SK-N-SH (cell line): ENCODE measurements around the gene ADGRG3. TPM values are rescaled to one million over a fixed set of nuclear protein-coding genes. Genes with fewer than 3 reads are reported as not detected.
"Not testable (repeated sequence)": the region's sequence is repeated elsewhere in the genome, so short reads cannot be mapped to it uniquely, and the experiment has no call there.

Experiments used
- CTCF ChIA-PET: fragments of 300-600, 350-600 bp; formaldehyde crosslinking; extraction: SDS; loops from one replicate; lab custom pipeline; 2021; lab: Yijun Ruan, JAX
- POLR2A ChIA-PET: fragments of 350-600 bp; sonication (Branson Sonifier 250); formaldehyde crosslinking; extraction: SDS; loops from one replicate; lab custom pipeline; 2020; ENCODE audit warnings: antibody characterized with exemption, inconsistent platforms; lab: Yijun Ruan, JAX
- DNase-seq: peaks from one replicate; pipeline ENCODE4 v3.0.0; 2012
- H2AFZ ChIP-seq: fragments of 200-600 bp; sonication (generic); 2 replicates; pipeline ENCODE4 v1.8.1; 2016; ENCODE audit warnings: antibody characterized with exemption, mild to moderate bottlenecking, low read depth
- H3F3A ChIP-seq: fragments of 200-600 bp; sonication (generic); replicated peaks from 2 replicates; pipeline ENCODE3; 2016; ENCODE audit warnings: antibody characterized with exemption, mild to moderate bottlenecking; ENCODE audit not compliant: insufficient read depth
- H3K27ac ChIP-seq, 2 experiments: fragments of 200-500 bp in 1 of 2; fragments of 200-600 bp in 1 of 2; sonication (Bioruptor generic) in 1 of 2; sonication (generic), shearing (Covaris generic) in 1 of 2; 2 replicates each; pipeline versions ENCODE4 v1.5.1 to v1.6.1; 2014 to 2016; ENCODE audit warnings: low read depth in 2 of 2, inconsistent platforms in 1 of 2, low read length in 1 of 2, mild to moderate bottlenecking in 1 of 2, mixed read lengths in 1 of 2
- H3K27me3 ChIP-seq: fragments of 200-600 bp; sonication (generic), shearing (Covaris generic); 2 replicates; pipeline ENCODE4 v1.6.1; 2016; ENCODE audit warnings: mixed run types; ENCODE audit not compliant: insufficient read depth
- H3K36me3 ChIP-seq, 2 experiments: fragments of 200-500 bp in 1 of 2; fragments of 200-600 bp in 1 of 2; sonication (Bioruptor generic) in 1 of 2; sonication (generic) in 1 of 2; replicated peaks in 1 of 2; 2 replicates each; pipeline versions ENCODE3 to v1.5.1; 2014 to 2016; ENCODE audit warnings: low read length in 1 of 2, mild to moderate bottlenecking in 1 of 2; ENCODE audit not compliant: insufficient read depth in 2 of 2, control insufficient read depth in 1 of 2
- H3K4me1 ChIP-seq, 2 experiments: fragments of 200-500 bp in 1 of 2; fragments of 200-600 bp in 1 of 2; sonication (Bioruptor generic) in 1 of 2; sonication (generic), shearing (Covaris generic) in 1 of 2; 2 replicates each; pipeline versions ENCODE4 v1.5.1 to v1.6.1; 2014 to 2016; ENCODE audit warnings: low read depth in 1 of 2, low read length in 1 of 2, mixed run types in 1 of 2; ENCODE audit not compliant: insufficient read depth in 2 of 2, control insufficient read depth in 1 of 2
- H3K4me2 ChIP-seq: fragments of 200-600 bp; sonication (generic), shearing (Covaris generic); 2 replicates; pipeline ENCODE4 v1.6.1; 2017; ENCODE audit warnings: mixed run types
- H3K4me3 ChIP-seq, 2 experiments: fragments of 200-500 bp in 1 of 2; fragments of 200-600 bp in 1 of 2; sonication (Bioruptor generic) in 1 of 2; sonication (generic), shearing (Covaris generic) in 1 of 2; 2 replicates each; pipeline versions ENCODE4 v1.5.1 to v1.8.1; 2014 to 2016; ENCODE audit warnings: low read depth in 2 of 2, inconsistent platforms in 1 of 2, low read length in 1 of 2, mild to moderate bottlenecking in 1 of 2, mixed read lengths in 1 of 2, moderate library complexity in 1 of 2
- H3K79me2 ChIP-seq: fragments of 200-600 bp; sonication (generic); 2 replicates; pipeline ENCODE4 v1.8.1; 2017; ENCODE audit warnings: mild to moderate bottlenecking; ENCODE audit not compliant: insufficient read depth
- H3K9ac ChIP-seq: fragments of 200-600 bp; sonication (generic); 2 replicates; pipeline ENCODE4 v1.6.1; 2017; ENCODE audit warnings: mixed run types
- H3K9me2 ChIP-seq: fragments of 200-600 bp; sonication (generic); 2 replicates; pipeline ENCODE4 v1.6.1; 2017; ENCODE audit warnings: mixed run types
- H3K9me3 ChIP-seq: fragments of 200-600 bp; sonication (generic); 2 replicates; pipeline ENCODE4 v1.6.1; 2017; ENCODE audit warnings: mixed run types, mild to moderate bottlenecking, moderate library complexity
- H4K20me1 ChIP-seq: fragments of 200-600 bp; sonication (generic); 2 replicates; pipeline ENCODE4 v1.6.1; 2017; ENCODE audit warnings: mild to moderate bottlenecking, mixed run types; ENCODE audit not compliant: insufficient read depth
- ELF1 ChIP-seq: IDR thresholded peaks from 2 replicates; pipeline ENCODE4 v1.4.0; 2012
- FOSL2 ChIP-seq: IDR thresholded peaks from 2 replicates; pipeline ENCODE4 v1.4.0; 2012; ENCODE audit warnings: low read depth, mild to moderate bottlenecking, moderate library complexity, borderline replicate concordance
- FOXJ3 ChIP-seq: sonication (generic); formaldehyde crosslinking; IDR thresholded peaks from 2 replicates; pipeline ENCODE4 v1.5.1; 2020; ENCODE audit warnings: mild to moderate bottlenecking, missing genetic modification reagents
- GABPA ChIP-seq: IDR thresholded peaks from 2 replicates; pipeline ENCODE4 v1.4.0; 2012; ENCODE audit warnings: low read depth, mild to moderate bottlenecking
- GATA2 ChIP-seq: sonication (generic); formaldehyde crosslinking; IDR thresholded peaks from 2 replicates; pipeline ENCODE4 v1.5.0; 2020; ENCODE audit warnings: mild to moderate bottlenecking, missing genetic modification reagents
- MXI1 ChIP-seq: IDR thresholded peaks from 2 replicates; pipeline ENCODE4 v1.6.1; 2012; ENCODE audit warnings: mild to moderate bottlenecking, low read depth, low read length, improper control_type of control experiment
- PBX3 ChIP-seq: IDR thresholded peaks from 2 replicates; pipeline ENCODE4; 2012
- RAD21 ChIP-seq: IDR thresholded peaks from 2 replicates; pipeline ENCODE4 v1.6.1; 2012; ENCODE audit warnings: mild to moderate bottlenecking, low read length
- RXRA ChIP-seq: IDR thresholded peaks from 2 replicates; pipeline ENCODE4 v1.4.0; 2012; ENCODE audit warnings: low read depth, mild to moderate bottlenecking, borderline replicate concordance
- SIN3A ChIP-seq: IDR thresholded peaks from 2 replicates; pipeline ENCODE4 v1.6.1; 2012; ENCODE audit warnings: low read depth, mild to moderate bottlenecking, low read length, moderate library complexity, borderline replicate concordance
- TAF1 ChIP-seq: IDR thresholded peaks from 2 replicates; pipeline ENCODE4 v1.6.1; 2012; ENCODE audit warnings: low read depth, mild to moderate bottlenecking, low read length, moderate library complexity, borderline replicate concordance
- TCF12 ChIP-seq: IDR thresholded peaks from 2 replicates; pipeline ENCODE4 v1.4.0; 2012
- ZBTB33 ChIP-seq: IDR thresholded peaks from 2 replicates; pipeline ENCODE4 v1.4.0; 2012; ENCODE audit warnings: low read depth, borderline replicate concordance
- WGBS: methylation state at CpG from one replicate; pipeline ENCODE4 v1.1.6; 2017; ENCODE audit warnings: low lambda C conversion rate; 5-methylcytosine and 5-hydroxymethylcytosine counted together
- polyA plus RNA-seq, 3 experiments: library from polyadenylated mRNA; depleted of rRNA; stranded (reverse); fragments of >200 nt; gene quantifications; 2 replicates each; pipeline ENCODE4 v1.2.3, GENCODE V29; 2012

The ADGRG3 gene
- polyA plus RNA-seq, 1 of the 3 experiments (the other 2 are of a cell fraction), result not detected

- no peak for TF ChIP-seq PBX3
Observed at GRCh38 chr16:57711346-57711745, 43.2 kb downstream of the ADGRG3 start (continued).

GRCh38 chr16:57711993-57712392 lies 43.9 kb downstream of the ADGRG3 start:
- Histone ChIP-seq H3K4me2 (no peak overlapping the region), H2AFZ (no peak overlapping the region), H3K9ac (no peak overlapping the region), H3K9me2 (no peaks in the 10 kb centered on the region), H3K27ac (no peak overlapping the region), H4K20me1 (no peaks in the 10 kb centered on the region), H3K27me3 (peaks cover 17% of the 10 kb centered on the region), H3K79me2 (no peaks in the 10 kb centered on the region), H3F3A (no peaks in the 10 kb centered on the region), H3K9me3 (no peaks in the 10 kb centered on the region), H3K4me1 (no peaks in the 10 kb centered on the region; a peak in 1 of 4 replicates), H3K36me3 (no peaks in the 10 kb centered on the region), H3K4me3 (no peak overlapping the region)
- no peak for DNase-seq
- TF ChIP-seq RXRA, result no peak
- no peak for TF ChIP-seq TAF1
- TF ChIP-seq SIN3A, result no peak
- no peak for TF ChIP-seq RAD21
- no peak for TF ChIP-seq GATA2 (CRISPR knock-in tag)
- TF ChIP-seq MXI1, result no peak
- TF ChIP-seq FOXJ3, result no peak
- TF ChIP-seq TCF12, result no peak
- TF ChIP-seq GABPA, result no peak
- TF ChIP-seq FOSL2, result no peak
- no peak for TF ChIP-seq ZBTB33
- TF ChIP-seq ELF1, result no peak
- ChIA-PET CTCF (interaction anchor here (1.4 to 2.3 kb wide), 2 partner anchors 23 to 135 kb away, joined by 4 to 10 read pairs; partner anchors contain the start of gene KATNB1), POLR2A (no interaction called here)
- WGBS, result 79% methylated on average over 3 of the region's 3 CpGs

GRCh38 chr16:57712569-57712968 lies 44.5 kb downstream of the ADGRG3 start:
- H2AFZ ChIP-seq, H3K36me3 ChIP-seq, H3K4me2 ChIP-seq, H4K20me1 ChIP-seq, H3K9me2 ChIP-seq, H3K79me2 ChIP-seq, H3K9ac ChIP-seq, H3K4me1 ChIP-seq, H3F3A ChIP-seq, H3K27ac ChIP-seq, H3K9me3 ChIP-seq, H3K4me3 ChIP-seq, POLR2A ChIA-PET, DNase-seq: not testable (repeated sequence)
- H3K27me3 ChIP-seq, result peaks cover 17% of the 10 kb centered on the region
- CTCF ChIA-PET, result interaction anchor here (2.3 kb wide), 1 partner anchor 136 kb away, joined by 10 read pairs; no protein-coding TSS in a partner anchor
- WGBS, result 70% methylated on average over 6 of the region's 6 CpGs
